ENCODE data around the gene ARHGEF17. TPM values are rescaled to one million over a fixed set of nuclear protein-coding genes. Genes with fewer than 3 reads are reported as not detected.

Gene ARHGEF17
- total RNA-seq, 1 experiment from 2014 or later = 77.9 TPM

DNA sequence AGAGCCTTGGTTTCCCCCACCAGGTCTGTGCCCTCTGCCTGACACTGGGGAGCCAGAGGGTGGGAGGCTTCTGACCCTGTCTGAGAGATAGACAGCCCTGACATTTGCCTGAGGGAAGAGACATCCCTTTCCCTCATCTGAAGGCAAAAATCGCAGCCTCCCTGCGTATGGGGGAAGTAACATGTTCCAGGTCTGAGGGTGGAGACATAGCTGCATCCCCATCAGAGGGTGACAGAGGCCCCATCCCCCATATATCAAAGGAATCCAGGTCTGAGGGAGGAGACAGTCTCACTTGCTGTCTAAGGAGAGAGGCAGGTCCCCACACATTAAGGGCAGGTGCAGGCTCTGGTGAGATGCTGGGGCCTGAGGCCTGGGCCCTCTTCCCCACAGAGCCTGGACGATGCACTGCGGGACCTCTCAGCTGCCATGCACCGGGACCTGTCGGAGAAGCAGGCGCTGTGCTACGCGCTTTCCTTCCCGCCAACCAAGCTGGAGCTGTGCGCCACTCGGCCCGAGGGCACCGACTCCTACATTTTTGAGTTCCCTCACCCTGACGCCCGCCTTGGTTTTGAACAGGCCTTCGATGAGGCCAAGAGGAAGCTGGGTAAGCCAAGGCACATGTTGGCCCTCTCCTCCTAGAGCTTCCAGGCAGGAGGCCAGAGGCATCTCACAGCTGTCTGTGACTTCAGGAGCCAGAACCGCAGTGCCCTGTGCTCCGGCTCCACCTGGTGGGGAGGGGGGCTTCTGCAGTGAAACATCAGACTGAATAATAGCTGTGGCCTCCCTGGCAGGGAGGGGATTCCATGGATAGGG is 52.1 kb downstream of the ARHGEF17 start:
- H3K4me1 Mint-ChIP-seq (ENCODE audit: low read depth, unreplicated experiment) = no peaks in the 10 kb centered on the region
- peaks cover 35% of the 10 kb centered on the region for H3K36me3 Mint-ChIP-seq (ENCODE audit: insufficient read depth, unreplicated experiment)
- no peak overlapping the region for H3K27ac Mint-ChIP-seq (ENCODE audit: unreplicated experiment)
- H3K27me3 ChIP-seq (replicated peaks; ENCODE audit: control insufficient read depth, insufficient read depth, low read length) = no peaks in the 10 kb centered on the region
- ChIA-PET CTCF (interaction anchor here (0.6 to 3.1 kb wide), 32 partner anchors 9 to 571 kb away, joined by 3 to 77 read pairs (median 4); partner anchors contain the start of genes ARHGEF17 and RELT), POLR2A (interaction anchor here (0.8 to 1.1 kb wide), 3 partner anchors 25 to 53 kb away, joined by 3 to 18 read pairs (median 3); no protein-coding TSS in a partner anchor)
- no TSS peak for BruUV-seq (replicated peaks)
- DNase-seq = peak; percentile 74 to 86
- H3K36me3 ChIP-seq (ENCODE audit: control insufficient read depth, insufficient read depth, low read length) = peaks cover 15% of the 10 kb centered on the region
- TF ChIP-seq, protein P1, sequence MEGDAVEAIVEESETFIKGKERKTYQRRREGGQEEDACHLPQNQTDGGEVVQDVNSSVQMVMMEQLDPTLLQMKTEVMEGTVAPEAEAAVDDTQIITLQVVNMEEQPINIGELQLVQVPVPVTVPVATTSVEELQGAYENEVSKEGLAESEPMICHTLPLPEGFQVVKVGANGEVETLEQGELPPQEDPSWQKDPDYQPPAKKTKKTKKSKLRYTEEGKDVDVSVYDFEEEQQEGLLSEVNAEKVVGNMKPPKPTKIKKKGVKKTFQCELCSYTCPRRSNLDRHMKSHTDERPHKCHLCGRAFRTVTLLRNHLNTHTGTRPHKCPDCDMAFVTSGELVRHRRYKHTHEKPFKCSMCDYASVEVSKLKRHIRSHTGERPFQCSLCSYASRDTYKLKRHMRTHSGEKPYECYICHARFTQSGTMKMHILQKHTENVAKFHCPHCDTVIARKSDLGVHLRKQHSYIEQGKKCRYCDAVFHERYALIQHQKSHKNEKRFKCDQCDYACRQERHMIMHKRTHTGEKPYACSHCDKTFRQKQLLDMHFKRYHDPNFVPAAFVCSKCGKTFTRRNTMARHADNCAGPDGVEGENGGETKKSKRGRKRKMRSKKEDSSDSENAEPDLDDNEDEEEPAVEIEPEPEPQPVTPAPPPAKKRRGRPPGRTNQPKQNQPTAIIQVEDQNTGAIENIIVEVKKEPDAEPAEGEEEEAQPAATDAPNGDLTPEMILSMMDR (IDR thresholded peaks at IDR 0.05; ENCODE audit: insufficient read depth in 1 of 2, low read depth in 1 of 2, low read length in 1 of 2, severe bottlenecking in 1 of 2, unreplicated experiment in 1 of 2) = peak; percentile 92 to 95
- H3K27me3 Mint-ChIP-seq (ENCODE audit: insufficient read depth, unreplicated experiment) = no peaks in the 10 kb centered on the region
- intact Hi-C loops (cut with micrococcal nuclease; ENCODE audit: unreplicated experiment) = loop anchor here (1.0 kb wide), 2 partner anchors 15 to 53 kb away; no protein-coding TSS in a partner anchor
- H3K4me3 ChIP-seq (ENCODE audit: low read depth, low read length) = no peak overlapping the region
- no peaks in the 10 kb centered on the region for H3K9me3 ChIP-seq
- H3K4me3 Mint-ChIP-seq (ENCODE audit: unreplicated experiment) = no peak overlapping the region
- no peaks in the 10 kb centered on the region for H3K4me1 ChIP-seq
- no peaks in the 10 kb centered on the region for H3K9me3 Mint-ChIP-seq (ENCODE audit: unreplicated experiment)

GRCh38 chr11:73360743-73361369 is 52.8 kb downstream of the ARHGEF17 start:
- no peak overlapping the region for H3K27ac Mint-ChIP-seq (ENCODE audit: unreplicated experiment)
- peaks cover 35% of the 10 kb centered on the region for H3K36me3 Mint-ChIP-seq (ENCODE audit: insufficient read depth, unreplicated experiment)
- H3K4me1 Mint-ChIP-seq (ENCODE audit: low read depth, unreplicated experiment) = no peaks in the 10 kb centered on the region
- H3K4me3 Mint-ChIP-seq (ENCODE audit: unreplicated experiment) = no peak overlapping the region
- Histone ChIP-seq H3K9me3 (no peaks in the 10 kb centered on the region), H3K36me3 (ENCODE audit: control insufficient read depth, insufficient read depth, low read length) (peaks cover 20% of the 10 kb centered on the region), H3K4me3 (ENCODE audit: low read depth, low read length) (no peak overlapping the region), H3K27me3 (replicated peaks; ENCODE audit: control insufficient read depth, insufficient read depth, low read length) (no peaks in the 10 kb centered on the region), H3K4me1 (no peaks in the 10 kb centered on the region)
- DNase-seq = no peak
- H3K27me3 Mint-ChIP-seq (ENCODE audit: insufficient read depth, unreplicated experiment) = no peaks in the 10 kb centered on the region
- BruUV-seq (replicated peaks) = no TSS peak
- intact Hi-C loops (cut with micrococcal nuclease; ENCODE audit: unreplicated experiment) = loop anchor here (1.0 kb wide), 2 partner anchors 14 to 54 kb away; no protein-coding TSS in a partner anchor
- no peaks in the 10 kb centered on the region for H3K9me3 Mint-ChIP-seq (ENCODE audit: unreplicated experiment)
- TF ChIP-seq, protein P1 (IDR thresholded peaks at IDR 0.05; ENCODE audit: insufficient read depth in 1 of 2, low read depth in 1 of 2, low read length in 1 of 2, severe bottlenecking in 1 of 2, unreplicated experiment in 1 of 2) = no peak
- CTCF ChIA-PET = interaction anchor here (0.6 to 3.1 kb wide), 31 partner anchors 10 to 118 kb away, joined by 3 to 77 read pairs (median 4); partner anchors contain the start of genes ARHGEF17 and RELT
- POLR2A ChIA-PET = interaction anchor here (0.8 to 1.1 kb wide), 3 partner anchors 26 to 54 kb away, joined by 3 to 18 read pairs (median 3); no protein-coding TSS in a partner anchor

All from Caco-2 (cell line).